Endothelial cell of umbilical vein (primary cell): ENCODE results near the gene CD72. TPM values are rescaled to one million over a fixed set of nuclear protein-coding genes. Genes with fewer than 3 reads are reported as not detected.

Experiments used
- BruUV-seq: library from RNA; stranded (reverse); fragments of 400-500 nt; replicated peaks from 2 replicates; lab custom pipeline; 2021; lab: Mats Ljungman, UMichigan
- CTCF ChIA-PET: fragments of 300-600, 350-600 bp; sonication (Branson Sonifier 250); formaldehyde crosslinking; loops from one replicate; lab custom pipeline; 2021; ENCODE audit warnings: antibody characterized with exemption, inconsistent platforms; lab: Charles Lee
- POLR2A ChIA-PET: fragments of 300-600, 350-600 bp; sonication (Branson Sonifier 250); formaldehyde crosslinking; loops from one replicate; lab custom pipeline; 2021; ENCODE audit warnings: antibody characterized with exemption, inconsistent platforms; lab: Charles Lee
- DNase-seq: peaks from one replicate; pipeline ENCODE4 v3.0.0-alpha.2; 2011; ENCODE audit warnings: low read depth, low spot score
- FAIRE-seq: peaks from 2 replicates; lab custom pipeline; 2011; peaks lifted over from hg19 to GRCh38; lab: Jason Lieb, UNC
- H2AFZ ChIP-seq: 2 replicates; pipeline ENCODE4 v1.6.0; 2012; ENCODE audit warnings: low read depth, low read length, control low read depth, inconsistent platforms
- H3K27ac ChIP-seq: 2 replicates; pipeline ENCODE4 v1.5.1; 2011; ENCODE audit warnings: low read depth, mild to moderate bottlenecking, control low read depth, low read length, moderate library complexity; ENCODE audit not compliant: insufficient read depth
- H3K27me3 ChIP-seq, 2 experiments: 2 replicates each; pipeline versions ENCODE4 v1.6.0 to v1.6.1; 2011; ENCODE audit warnings: low read length in 2 of 2, mixed read lengths in 1 of 2; ENCODE audit not compliant: control insufficient read depth in 2 of 2, insufficient read depth in 2 of 2
- H3K36me3 ChIP-seq, 2 experiments: 2 replicates in 1 of 2; 3 replicates in 1 of 2; pipeline ENCODE4 v1.5.1; 2011; ENCODE audit warnings: low read length in 2 of 2, mild to moderate bottlenecking in 1 of 2, moderate library complexity in 1 of 2; ENCODE audit not compliant: control insufficient read depth in 2 of 2, insufficient read depth in 2 of 2; ENCODE audit errors: extremely low read depth in 1 of 2
- H3K4me1 ChIP-seq: 3 replicates; pipeline ENCODE4 v1.5.1; 2011; ENCODE audit warnings: mild to moderate bottlenecking, low read length; ENCODE audit not compliant: control insufficient read depth, insufficient read depth; ENCODE audit errors: extremely low read depth
- H3K4me2 ChIP-seq: 2 replicates; pipeline ENCODE4 v1.6.1; 2011; ENCODE audit warnings: low read length, control low read depth, mixed read lengths; ENCODE audit not compliant: insufficient read depth
- H3K4me3 ChIP-seq, 3 experiments: fragments of 200-600 bp in 1 of 3; sonication (generic), shearing (Covaris generic) in 1 of 3; replicated peaks in 1 of 3; 2 replicates each; pipeline ENCODE4 v1.5.1; 2011 to 2016; ENCODE audit warnings: control low read depth in 3 of 3, low read length in 3 of 3, mild to moderate bottlenecking in 2 of 3, inconsistent platforms in 1 of 3, low read depth in 1 of 3, moderate library complexity in 1 of 3; ENCODE audit not compliant: insufficient read depth in 1 of 3
- H3K79me2 ChIP-seq: 2 replicates; pipeline ENCODE4 v1.6.0; 2012; ENCODE audit warnings: low read length, inconsistent platforms; ENCODE audit not compliant: control insufficient read depth, insufficient read depth
- H3K9ac ChIP-seq: replicated peaks from 2 replicates; pipeline ENCODE3; 2011; ENCODE audit warnings: low read length, control low read depth; ENCODE audit not compliant: insufficient read depth; ENCODE audit errors: extremely low read depth
- H3K9me1 ChIP-seq: replicated peaks from 3 replicates; pipeline ENCODE4 v1.6.0; 2011; ENCODE audit warnings: mild to moderate bottlenecking, low read length; ENCODE audit not compliant: control insufficient read depth, insufficient read depth; ENCODE audit errors: extremely low read depth
- H3K9me3 ChIP-seq: replicated peaks from 2 replicates; pipeline ENCODE4 v1.5.1; 2012; ENCODE audit warnings: low read length, inconsistent platforms; ENCODE audit not compliant: control insufficient read depth, insufficient read depth
- H4K20me1 ChIP-seq: replicated peaks from 2 replicates; pipeline ENCODE3; 2011; ENCODE audit warnings: mild to moderate bottlenecking, low read length; ENCODE audit not compliant: control insufficient read depth, insufficient read depth; ENCODE audit errors: extremely low read depth
- EZH2 ChIP-seq: IDR thresholded peaks from 2 replicates; pipeline ENCODE4 v1.6.1; 2012; ENCODE audit warnings: borderline replicate concordance, low read depth, mild to moderate bottlenecking, moderate library complexity, low read length, inconsistent platforms; ENCODE audit not compliant: severe bottlenecking
- FOS ChIP-seq: IDR thresholded peaks from 2 replicates; pipeline ENCODE4 v1.6.1; 2011; ENCODE audit warnings: mild to moderate bottlenecking, low read length, moderate library complexity, borderline replicate concordance; ENCODE audit not compliant: insufficient read depth
- GATA2 ChIP-seq: IDR thresholded peaks from 2 replicates; pipeline ENCODE4 v1.7.0; 2011; ENCODE audit warnings: low read depth, mild to moderate bottlenecking, moderate library complexity, mixed read lengths, low read length; ENCODE audit not compliant: insufficient read length, insufficient read depth
- JUN ChIP-seq: IDR thresholded peaks from 2 replicates; pipeline ENCODE4 v1.6.1; 2011; ENCODE audit warnings: borderline replicate concordance, low read depth; ENCODE audit not compliant: insufficient read length, insufficient read depth
- MYC ChIP-seq: IDR thresholded peaks from one replicate; pipeline ENCODE4 v1.6.1; 2011; ENCODE audit warnings: mild to moderate bottlenecking, low read depth, low read length
- POLR2A ChIP-seq: IDR thresholded peaks from 2 replicates; pipeline ENCODE4 v1.6.1; 2012; ENCODE audit warnings: low read depth, mild to moderate bottlenecking, control low read depth, low read length
- POLR2AphosphoS5 ChIP-seq: IDR thresholded peaks from 2 replicates; pipeline ENCODE4 v1.6.1; 2012; ENCODE audit warnings: low read depth, mild to moderate bottlenecking, control low read depth, low read length, moderate library complexity; ENCODE audit not compliant: insufficient read depth
- dilution Hi-C: fragments of 300-500 bp; cut with MboI; formaldehyde crosslinking; loops from one replicate; pipeline ENCODE4 v1.15.0; 2019; ENCODE audit warnings: low sequenced_read_pairs; ENCODE audit not compliant: extremely low pct_ligation_motif_present
- intact Hi-C: fragments of 100-400 bp; cut with micrococcal nuclease; formaldehyde crosslinking; loops from one replicate; pipeline ENCODE4 v1.10.0; 2022
- polyA plus RNA-seq, 4 experiments: library from polyadenylated mRNA; depleted of rRNA in 3 of 4; stranded (reverse) in 3 of 4; unstranded in 1 of 4; fragments of >200 nt; gene quantifications; 2 replicates each; pipeline versions ENCODE4 v1.2.1 to v1.2.3, GENCODE V29; 2011 to 2012; ENCODE audit warnings: missing spikeins in 1 of 4
- total RNA-seq: library from RNA; stranded (reverse); gene quantifications from 2 replicates; pipeline ENCODE4 v1.2.3, GENCODE V29; 2021
- TF ChIP-seq, protein P1 (sequence below): IDR thresholded peaks from 2 replicates; pipeline ENCODE4 v1.6.1; 2011; ENCODE audit not compliant: insufficient read depth, insufficient read length
- TF ChIP-seq, protein P2 (sequence below), 2 donors: IDR thresholded peaks; 1 replicate in 1 of 2; 2 replicates in 1 of 2; pipeline ENCODE4 v1.5.1; 2011; ENCODE audit warnings: low read length in 2 of 2, mild to moderate bottlenecking in 2 of 2, moderate library complexity in 2 of 2, control low read depth in 1 of 2, inconsistent platforms in 1 of 2, low read depth in 1 of 2; ENCODE audit not compliant: insufficient read depth in 1 of 2; ENCODE audit errors: extremely low read depth in 1 of 2

The CD72 gene
- total and polyA plus RNA-seq, 2 donors (not counting 3 experiments of a cell fraction or from before 2014, with no cell fraction given), result 0.39 TPM; not detected in 1

- Histone ChIP-seq H3K4me1 (peaks cover 11% of the 10 kb centered on the region), H3K9me1 (no peaks in the 10 kb centered on the region), H3K27me3 (peaks cover 0 to 2% of the 10 kb centered on the region in 2 experiments), H3K79me2 (no peaks in the 10 kb centered on the region), H3K9me3 (no peaks in the 10 kb centered on the region), H2AFZ (no peak overlapping the region), H3K36me3 (no peaks in the 10 kb centered on the region), H3K4me2 (no peak overlapping the region), H3K4me3 (no peak overlapping the region), H3K27ac (no peak overlapping the region), H4K20me1 (no peaks in the 10 kb centered on the region), H3K9ac (no peak overlapping the region)
- intact Hi-C loops (loop anchor here (5.0 kb wide), 2 partner anchors 118 to 488 kb away; no protein-coding TSS in a partner anchor), dilution Hi-C loops (no loop called here)
- TF ChIP-seq, protein P1, sequence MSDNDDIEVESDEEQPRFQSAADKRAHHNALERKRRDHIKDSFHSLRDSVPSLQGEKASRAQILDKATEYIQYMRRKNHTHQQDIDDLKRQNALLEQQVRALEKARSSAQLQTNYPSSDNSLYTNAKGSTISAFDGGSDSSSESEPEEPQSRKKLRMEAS, result no peak
- TF ChIP-seq FOS, result no peak
- no peak for TF ChIP-seq EZH2
- TF ChIP-seq POLR2AphosphoS5, result no peak
- TF ChIP-seq, protein P2, sequence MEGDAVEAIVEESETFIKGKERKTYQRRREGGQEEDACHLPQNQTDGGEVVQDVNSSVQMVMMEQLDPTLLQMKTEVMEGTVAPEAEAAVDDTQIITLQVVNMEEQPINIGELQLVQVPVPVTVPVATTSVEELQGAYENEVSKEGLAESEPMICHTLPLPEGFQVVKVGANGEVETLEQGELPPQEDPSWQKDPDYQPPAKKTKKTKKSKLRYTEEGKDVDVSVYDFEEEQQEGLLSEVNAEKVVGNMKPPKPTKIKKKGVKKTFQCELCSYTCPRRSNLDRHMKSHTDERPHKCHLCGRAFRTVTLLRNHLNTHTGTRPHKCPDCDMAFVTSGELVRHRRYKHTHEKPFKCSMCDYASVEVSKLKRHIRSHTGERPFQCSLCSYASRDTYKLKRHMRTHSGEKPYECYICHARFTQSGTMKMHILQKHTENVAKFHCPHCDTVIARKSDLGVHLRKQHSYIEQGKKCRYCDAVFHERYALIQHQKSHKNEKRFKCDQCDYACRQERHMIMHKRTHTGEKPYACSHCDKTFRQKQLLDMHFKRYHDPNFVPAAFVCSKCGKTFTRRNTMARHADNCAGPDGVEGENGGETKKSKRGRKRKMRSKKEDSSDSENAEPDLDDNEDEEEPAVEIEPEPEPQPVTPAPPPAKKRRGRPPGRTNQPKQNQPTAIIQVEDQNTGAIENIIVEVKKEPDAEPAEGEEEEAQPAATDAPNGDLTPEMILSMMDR (IDR thresholded peaks at IDR 0.05; ENCODE audit: extremely low read depth in 1 of 2, insufficient read depth in 1 of 2, low read depth in 1 of 2, low read length in 2 of 2), result no peak
- TF ChIP-seq POLR2A, result no peak
- TF ChIP-seq MYC, result no peak
- no peak for TF ChIP-seq JUN
- TF ChIP-seq GATA2, result no peak
- no TSS peak for BruUV-seq
- DNase-seq, result no peak
- FAIRE-seq, result no peak
- CTCF ChIA-PET, result interaction anchor here (0.6 to 2.9 kb wide), 7 partner anchors 11 to 121 kb away, joined by 3 to 21 read pairs (median 3); no protein-coding TSS in a partner anchor
- POLR2A ChIA-PET, result no interaction called here
Measured at GRCh38 chr9:35599763-35600604, 18.2 kb downstream of the CD72 start.
